Esophagus squamous epithelium (tissue), 5 donors: Measurements from ENCODE around the gene FNDC3B. TPM values are rescaled to one million over a fixed set of nuclear protein-coding genes. Genes with fewer than 3 reads are reported as not detected.

Source experiments
- DNase-seq: peaks from one replicate; lab custom pipeline; 2025; lab: John Stamatoyannopoulos, UW
- H3K27ac ChIP-seq, 4 donors: fragments of 200-600 bp; sonication (generic); one replicate each; pipeline ENCODE4 v1.5.1; 2016 to 2019; ENCODE audit warnings: mild to moderate bottlenecking in 1 of 4
- H3K27me3 ChIP-seq, 4 donors: fragments of 200-600 bp; sonication (generic); 1 replicate in 3 of 4; 2 replicates in 1 of 4; pipeline versions ENCODE4 v1.5.1 to v1.6.0; 2017 to 2021; ENCODE audit warnings: antibody characterized with exemption in 1 of 4
- H3K36me3 ChIP-seq, 3 donors: fragments of 200-600 bp; sonication (generic); one replicate each; pipeline ENCODE4 v1.5.1; 2016 to 2019
- H3K4me1 ChIP-seq, 3 donors: fragments of 200-600 bp; sonication (generic); one replicate each; pipeline ENCODE4 v1.5.1; 2017 to 2019
- H3K4me3 ChIP-seq, 4 donors: fragments of 200-600 bp; sonication (generic); 1 replicate in 3 of 4; 2 replicates in 1 of 4; pipeline ENCODE4 v1.5.1; 2016 to 2019; ENCODE audit warnings: mild to moderate bottlenecking in 2 of 4, moderate library complexity in 1 of 4
- H3K9me3 ChIP-seq, 3 donors: fragments of 200-600 bp; sonication (generic); one replicate each; pipeline ENCODE4 v1.5.1; 2016 to 2019
- POLR2A ChIP-seq, 4 donors: fragments of 450-650 bp; IDR thresholded peaks; one replicate each; pipeline ENCODE4 v1.6.1; 2017; ENCODE audit warnings: antibody characterized with exemption in 4 of 4, mild to moderate bottlenecking in 4 of 4, moderate library complexity in 3 of 4
- WGBS, 2 donors: methylation state at CpG; one replicate each; pipeline ENCODE4 v1.1.5; 2018; 5-methylcytosine and 5-hydroxymethylcytosine counted together
- intact Hi-C: fragments of 100-400 bp; cut with DNase I; formaldehyde crosslinking; loops from one replicate; pipeline ENCODE4 v1.15.0; 2022
- total RNA-seq, 4 donors: library from RNA; depleted of rRNA; stranded (reverse); fragments of >200 nt; gene quantifications; one replicate each; pipeline ENCODE4 v1.1.0, GENCODE V29; 2016
- TF ChIP-seq, protein P1 (sequence below), 6 experiments: fragments of 450-650 bp in 4 of 6; fragments of 200-600 bp in 2 of 6; sonication (generic) in 2 of 6; IDR thresholded peaks; one replicate each; pipeline ENCODE4 v1.5.1; 2016 to 2019; ENCODE audit warnings: antibody characterized with exemption in 6 of 6, mild to moderate bottlenecking in 4 of 6, moderate library complexity in 4 of 6
- donor health status: DM: yes; HTN: yes; CAD: no.

FNDC3B gene
- total RNA-seq, 4 donors from 2014 or later: 7.7 to 44.3 (median 20.4) TPM

DNA sequence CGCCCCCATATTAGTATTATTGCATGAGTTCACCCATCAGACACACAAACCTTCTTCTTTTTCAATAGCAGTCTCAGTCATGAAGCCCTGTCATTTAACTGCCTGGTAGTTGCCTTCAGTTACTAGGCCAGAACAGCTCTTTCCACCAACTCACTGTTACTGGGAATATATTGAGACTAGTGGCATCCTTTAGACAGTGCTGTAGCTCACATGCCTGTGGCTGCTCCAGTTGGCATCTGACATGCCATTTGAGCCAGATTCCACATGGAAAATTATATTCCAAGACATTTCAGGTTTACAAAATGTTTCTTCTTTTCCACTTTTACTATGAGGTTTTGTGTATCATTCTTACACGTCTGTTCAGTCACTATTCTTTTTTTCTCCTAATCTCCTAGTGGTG lies 262.8 kb downstream of the FNDC3B start:
- TF ChIP-seq, protein P1, sequence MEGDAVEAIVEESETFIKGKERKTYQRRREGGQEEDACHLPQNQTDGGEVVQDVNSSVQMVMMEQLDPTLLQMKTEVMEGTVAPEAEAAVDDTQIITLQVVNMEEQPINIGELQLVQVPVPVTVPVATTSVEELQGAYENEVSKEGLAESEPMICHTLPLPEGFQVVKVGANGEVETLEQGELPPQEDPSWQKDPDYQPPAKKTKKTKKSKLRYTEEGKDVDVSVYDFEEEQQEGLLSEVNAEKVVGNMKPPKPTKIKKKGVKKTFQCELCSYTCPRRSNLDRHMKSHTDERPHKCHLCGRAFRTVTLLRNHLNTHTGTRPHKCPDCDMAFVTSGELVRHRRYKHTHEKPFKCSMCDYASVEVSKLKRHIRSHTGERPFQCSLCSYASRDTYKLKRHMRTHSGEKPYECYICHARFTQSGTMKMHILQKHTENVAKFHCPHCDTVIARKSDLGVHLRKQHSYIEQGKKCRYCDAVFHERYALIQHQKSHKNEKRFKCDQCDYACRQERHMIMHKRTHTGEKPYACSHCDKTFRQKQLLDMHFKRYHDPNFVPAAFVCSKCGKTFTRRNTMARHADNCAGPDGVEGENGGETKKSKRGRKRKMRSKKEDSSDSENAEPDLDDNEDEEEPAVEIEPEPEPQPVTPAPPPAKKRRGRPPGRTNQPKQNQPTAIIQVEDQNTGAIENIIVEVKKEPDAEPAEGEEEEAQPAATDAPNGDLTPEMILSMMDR (IDR thresholded peaks at IDR 0.05): no peak
- TF ChIP-seq POLR2A (IDR thresholded peaks at IDR 0.05): no peak
- DNase-seq: no peak
- Histone ChIP-seq H3K4me3 (no peak overlapping the region), H3K9me3 (no peaks in the 10 kb centered on the region), H3K4me1 (peaks cover 0 to 7% (median 0%) of the 10 kb centered on the region in 3 donors), H3K27me3 (no peaks in the 10 kb centered on the region), H3K36me3 (peaks cover 0 to 32% (median 0%) of the 10 kb centered on the region in 3 donors), H3K27ac (no peak overlapping the region)
- 88 to 92% methylated on average over 2 of the region's 2 CpGs for WGBS, 2 donors
- intact Hi-C loops: no loop called here

DNA sequence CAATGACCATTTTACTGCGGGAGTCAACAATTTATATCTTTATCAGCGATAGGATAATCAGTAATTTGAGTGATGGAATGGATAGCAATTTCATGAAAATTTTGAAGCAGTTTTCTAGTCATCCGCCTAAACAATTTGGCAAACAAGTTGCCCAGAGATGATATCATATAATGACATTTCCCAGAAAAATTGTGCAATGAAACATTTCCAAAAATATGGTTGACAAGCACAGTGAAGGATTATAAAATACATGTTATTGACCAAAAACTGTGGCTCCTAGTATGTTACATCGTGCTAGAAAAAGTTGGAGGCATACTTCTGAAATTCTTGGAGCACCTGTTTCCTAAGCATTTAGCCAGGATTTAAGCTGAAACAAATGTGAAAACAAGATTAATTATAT lies 263.8 kb downstream of the FNDC3B start:
- H3K4me3 ChIP-seq: no peak overlapping the region
- TF ChIP-seq POLR2A (IDR thresholded peaks at IDR 0.05): no peak
- TF ChIP-seq, protein P1 (IDR thresholded peaks at IDR 0.05): no peak
- peaks cover 0 to 7% (median 0%) of the 10 kb centered on the region in 3 donors for H3K4me1 ChIP-seq
- H3K27ac ChIP-seq: no peak overlapping the region
- intact Hi-C loops: no loop called here
- 82 to 83% methylated on average over 4 of the region's 4 CpGs for WGBS, 2 donors
- no peak for DNase-seq
- no peaks in the 10 kb centered on the region for H3K9me3 ChIP-seq
- H3K36me3 ChIP-seq: peaks cover 0 to 42% (median 0%) of the 10 kb centered on the region in 3 donors
- no peaks in the 10 kb centered on the region for H3K27me3 ChIP-seq

GRCh38 chr3:172303941-172304558 lies 264.7 kb downstream of the FNDC3B start:
- Histone ChIP-seq H3K36me3 (peaks cover 0 to 42% (median 0%) of the 10 kb centered on the region in 3 donors), H3K9me3 (no peaks in the 10 kb centered on the region), H3K27me3 (no peaks in the 10 kb centered on the region), H3K4me1 (peaks cover 0 to 7% (median 0%) of the 10 kb centered on the region in 3 donors), H3K4me3 (no peak overlapping the region), H3K27ac (no peak overlapping the region)
- TF ChIP-seq POLR2A (IDR thresholded peaks at IDR 0.05): no peak
- TF ChIP-seq, protein P1 (IDR thresholded peaks at IDR 0.05): no peak
- no peak for DNase-seq
- intact Hi-C loops: no loop called here
- WGBS, 2 donors: 93 to 97% methylated on average over 4 of the region's 4 CpGs

- Histone ChIP-seq H3K36me3 (peaks cover 0 to 46% (median 0%) of the 10 kb centered on the region in 3 donors), H3K27ac (no peak overlapping the region), H3K9me3 (no peaks in the 10 kb centered on the region), H3K4me3 (no peak overlapping the region), H3K27me3 (no peaks in the 10 kb centered on the region), H3K4me1 (peaks cover 0 to 7% (median 0%) of the 10 kb centered on the region in 3 donors)
- DNase-seq: no peak
- intact Hi-C loops: no loop called here
- no peak for TF ChIP-seq POLR2A (IDR thresholded peaks at IDR 0.05)
- TF ChIP-seq, protein P1 (IDR thresholded peaks at IDR 0.05): no peak
- 95 to 100% methylated on average over 2 of the region's 2 CpGs for WGBS, 2 donors
Measured at GRCh38 chr3:172305552-172305951, 266.2 kb downstream of the FNDC3B start.

- TF ChIP-seq POLR2A (IDR thresholded peaks at IDR 0.05): no peak
- TF ChIP-seq, protein P1 (IDR thresholded peaks at IDR 0.05): no peak
- H3K27me3 ChIP-seq: no peaks in the 10 kb centered on the region
- H3K9me3 ChIP-seq: no peaks in the 10 kb centered on the region
- DNase-seq: no peak
- H3K36me3 ChIP-seq: peaks cover 0 to 50% (median 0%) of the 10 kb centered on the region in 3 donors
- no peak overlapping the region for H3K4me3 ChIP-seq
- intact Hi-C loops: no loop called here
- 87 to 90% methylated on average over 2 of the region's 2 CpGs for WGBS, 2 donors
- peaks cover 0 to 7% (median 0%) of the 10 kb centered on the region in 3 donors for H3K4me1 ChIP-seq
- H3K27ac ChIP-seq: no peak overlapping the region
Measured at GRCh38 chr3:172305974-172306373, 266.6 kb downstream of the FNDC3B start.
